CD4-positive, alpha-beta T cell treated with Interleukin-15 for 4 hours (primary cell): ENCODE measurements around the gene LAMC3.
"Not testable (repeated sequence)": the region's sequence is repeated elsewhere in the genome, so short reads cannot be mapped to it uniquely, and the experiment has no call there.

Source experiments
- DNase-seq: peaks from one replicate; pipeline ENCODE4 v3.0.0-alpha.2; 2020; ENCODE audit warnings: low spot score

LAMC3 gene

DNA sequence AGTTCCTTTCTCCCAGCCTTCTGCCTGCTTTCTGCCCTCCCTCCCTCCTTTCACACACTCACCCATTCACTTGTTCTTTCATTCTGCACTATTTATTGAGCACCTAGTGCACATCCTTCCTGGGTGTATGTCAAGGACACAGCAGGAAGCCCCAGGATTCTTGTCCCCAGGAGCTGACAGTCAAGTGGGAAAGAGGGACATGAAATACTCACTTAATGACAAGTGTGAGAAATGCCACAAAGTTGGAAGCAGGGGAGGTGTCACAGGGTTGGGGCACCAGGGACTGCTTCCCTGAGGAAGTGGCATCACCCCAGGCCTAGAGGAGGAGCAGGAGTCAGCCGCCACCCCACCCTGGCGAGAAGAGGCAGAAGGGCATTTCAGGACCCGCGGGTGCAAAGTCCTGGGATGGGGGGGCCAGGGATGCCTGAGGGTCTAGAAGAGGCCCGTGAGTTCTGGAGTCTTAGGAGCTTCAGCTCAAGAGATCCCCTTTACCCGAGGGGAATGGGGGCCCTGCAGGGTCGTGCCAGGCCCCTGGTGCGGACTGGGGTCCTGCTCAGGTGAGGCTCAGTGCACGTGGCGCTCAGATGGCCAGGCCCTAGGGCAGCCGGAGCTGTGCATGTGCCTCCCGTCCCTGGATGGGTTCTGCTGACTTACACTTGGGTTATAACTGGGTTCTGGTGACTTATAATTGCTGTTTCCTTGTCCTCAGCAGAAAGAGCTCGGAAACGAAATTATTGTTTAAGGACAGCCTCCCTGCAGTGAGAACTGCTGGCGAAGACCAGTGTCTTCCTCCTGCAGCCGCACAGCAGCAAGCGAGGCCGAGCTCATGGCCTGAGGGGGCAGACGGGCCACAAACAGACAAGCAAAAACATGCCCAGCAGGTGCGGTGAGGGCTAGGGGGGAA is 16.9 kb upstream of the LAMC3 start:
- no peak for DNase-seq

DNA sequence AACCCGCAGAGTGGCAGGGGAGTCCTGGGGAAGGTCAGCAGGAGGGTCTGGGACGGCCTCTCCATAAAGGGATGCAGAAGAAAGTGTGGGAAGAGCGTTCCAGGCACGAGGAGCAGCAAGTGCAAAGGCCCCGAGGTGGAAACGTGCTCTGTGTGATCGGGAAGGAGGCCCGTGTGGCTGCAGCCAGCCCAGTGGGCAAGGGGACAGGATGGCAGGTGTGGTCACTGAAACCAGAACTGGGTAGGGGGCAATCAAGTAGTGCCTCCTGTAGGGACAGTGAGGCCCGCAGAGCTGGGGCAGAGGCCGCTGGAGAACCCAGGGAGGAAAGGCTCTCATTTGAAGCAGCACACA is 16.3 kb upstream of the LAMC3 start:
- DNase-seq: no peak

DNA sequence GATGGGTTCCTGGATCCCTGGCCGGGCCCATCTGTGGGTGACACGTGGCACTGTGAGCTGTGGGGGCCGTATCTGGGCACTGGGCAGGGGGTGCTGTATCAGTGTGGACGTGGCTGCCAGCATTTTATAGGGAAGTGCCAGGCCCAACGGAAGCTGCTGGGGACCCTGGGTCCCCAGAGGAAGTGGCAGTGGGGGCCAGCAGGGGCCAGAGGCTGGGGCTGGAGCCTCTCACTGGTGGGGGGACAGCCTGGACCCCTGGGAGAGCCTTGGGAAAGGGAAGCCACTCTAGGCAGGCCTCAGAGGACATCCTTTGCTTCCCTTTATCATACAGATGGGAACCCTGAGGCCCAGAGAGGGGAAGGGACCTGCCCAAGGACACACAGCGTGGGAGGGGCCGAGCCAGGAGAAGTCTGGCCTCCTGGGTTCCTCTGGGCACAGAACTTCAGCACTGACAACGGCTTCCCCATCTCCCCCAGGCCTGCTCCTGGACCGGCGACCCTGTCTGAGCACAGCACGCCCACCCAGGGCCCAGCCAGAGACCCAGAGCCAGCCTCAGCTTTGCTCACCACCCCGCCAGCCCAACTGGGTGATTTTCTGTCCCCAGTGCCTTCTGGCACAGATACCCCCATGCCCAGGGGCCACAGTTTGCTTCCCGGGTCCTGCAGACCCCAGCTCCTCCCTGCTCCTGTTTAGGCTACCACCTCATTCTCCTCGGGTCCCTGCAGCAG is 15.5 kb upstream of the LAMC3 start:
- no peak for DNase-seq

DNA sequence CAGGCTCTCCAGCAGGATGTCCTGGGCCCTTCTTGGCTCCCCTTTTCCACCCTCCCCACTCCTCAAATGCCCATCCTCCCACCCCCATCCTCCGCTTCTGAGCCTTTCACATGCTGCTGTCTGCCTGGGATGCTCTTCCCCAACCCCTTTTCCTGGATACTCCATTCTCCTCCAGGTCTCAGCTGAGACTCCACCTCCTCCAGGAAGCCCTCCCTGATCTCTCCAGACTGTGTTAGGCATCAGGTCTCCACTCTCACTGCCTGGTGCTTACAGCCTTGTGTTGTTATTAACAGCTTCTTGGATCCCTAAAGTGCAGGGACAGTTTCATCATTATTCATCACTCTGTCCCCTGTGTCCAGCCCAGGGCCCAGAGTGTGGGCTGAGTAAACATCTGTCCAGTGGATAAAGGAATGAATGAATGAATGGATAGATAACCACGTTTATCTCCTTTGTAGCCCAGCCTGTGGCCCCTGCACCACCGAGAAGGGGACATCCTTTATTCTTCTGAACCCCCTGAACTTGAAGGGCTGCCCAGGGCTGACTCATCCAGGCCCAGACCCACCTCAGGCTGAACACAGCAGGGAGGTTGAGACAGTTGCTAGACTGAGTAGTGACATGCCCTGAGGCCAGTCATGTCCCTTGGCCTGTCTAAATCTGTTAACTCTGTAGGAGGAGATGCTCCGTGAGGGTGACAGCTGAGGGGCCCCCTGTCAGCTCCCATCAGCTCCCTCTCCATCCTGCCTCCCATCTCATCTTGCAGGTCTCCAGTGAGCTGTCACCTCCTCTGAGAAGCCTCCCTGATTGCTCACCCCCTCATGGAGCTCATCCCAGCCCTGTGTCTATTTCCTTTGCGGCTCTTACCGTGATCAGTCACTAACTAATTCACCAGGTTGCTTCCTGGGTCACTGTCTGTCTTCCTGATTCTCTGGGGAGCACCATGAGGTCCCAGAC is 14.6 kb upstream of the LAMC3 start:
- DNase-seq: no peak

DNA sequence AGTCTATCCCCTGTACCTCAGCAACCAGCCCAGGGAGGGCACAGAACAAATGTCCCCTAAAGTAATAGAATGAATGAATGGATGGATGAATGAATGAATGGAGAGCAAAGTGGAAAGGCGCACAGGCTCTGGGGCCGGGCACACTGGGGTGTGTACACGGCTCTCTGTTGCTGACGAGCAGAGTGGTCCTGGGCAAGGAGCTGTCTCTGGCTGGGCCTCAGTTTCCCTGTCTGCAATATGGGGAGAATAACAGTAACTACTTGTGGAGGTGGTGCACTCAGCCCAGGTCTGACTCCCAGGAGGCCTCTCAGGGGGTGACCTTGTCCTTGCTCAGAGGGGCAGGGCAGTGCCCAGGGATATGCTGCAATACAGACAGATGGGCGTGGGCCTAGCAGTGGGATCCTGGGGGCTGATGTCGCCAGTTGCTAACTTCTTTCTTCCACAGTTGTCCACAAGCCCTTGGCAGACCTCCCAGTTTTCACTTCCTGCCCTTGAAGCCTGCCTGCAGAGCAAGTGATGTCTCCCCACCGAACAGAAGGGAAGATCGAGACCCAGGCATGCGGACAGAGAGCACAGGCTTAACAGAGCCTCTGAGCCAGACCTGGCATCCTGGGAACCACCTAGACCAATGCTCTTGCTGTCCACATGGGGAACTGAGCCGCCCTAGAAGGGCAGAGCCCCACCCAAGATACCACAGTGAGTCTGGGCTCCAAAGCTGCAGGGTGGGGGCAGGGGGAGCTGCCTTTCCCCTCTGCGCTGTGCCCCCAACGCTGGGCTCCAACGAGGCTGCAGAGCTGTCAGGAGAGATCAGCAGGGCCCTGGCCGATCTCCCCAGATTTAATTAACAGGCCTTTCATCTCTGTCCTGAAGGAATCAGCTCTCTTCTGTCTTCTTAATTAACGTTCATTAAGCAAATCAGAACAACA is 13.6 kb upstream of the LAMC3 start:
- DNase-seq: no peak

DNA sequence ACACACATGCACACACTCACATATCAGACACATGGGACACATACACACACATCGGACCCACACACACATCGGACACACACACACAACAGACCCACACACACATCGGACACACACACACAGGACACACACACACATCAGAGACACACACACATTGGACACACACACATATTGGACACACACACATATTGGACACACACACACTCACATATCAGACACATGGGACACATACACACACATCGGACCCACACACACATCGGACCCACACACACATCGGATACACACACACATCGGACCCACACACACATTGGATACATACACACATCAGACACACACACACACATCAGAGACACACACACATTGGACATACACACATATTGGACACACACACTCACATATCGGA is 12.8 kb upstream of the LAMC3 start:
- no peak for DNase-seq

DNA sequence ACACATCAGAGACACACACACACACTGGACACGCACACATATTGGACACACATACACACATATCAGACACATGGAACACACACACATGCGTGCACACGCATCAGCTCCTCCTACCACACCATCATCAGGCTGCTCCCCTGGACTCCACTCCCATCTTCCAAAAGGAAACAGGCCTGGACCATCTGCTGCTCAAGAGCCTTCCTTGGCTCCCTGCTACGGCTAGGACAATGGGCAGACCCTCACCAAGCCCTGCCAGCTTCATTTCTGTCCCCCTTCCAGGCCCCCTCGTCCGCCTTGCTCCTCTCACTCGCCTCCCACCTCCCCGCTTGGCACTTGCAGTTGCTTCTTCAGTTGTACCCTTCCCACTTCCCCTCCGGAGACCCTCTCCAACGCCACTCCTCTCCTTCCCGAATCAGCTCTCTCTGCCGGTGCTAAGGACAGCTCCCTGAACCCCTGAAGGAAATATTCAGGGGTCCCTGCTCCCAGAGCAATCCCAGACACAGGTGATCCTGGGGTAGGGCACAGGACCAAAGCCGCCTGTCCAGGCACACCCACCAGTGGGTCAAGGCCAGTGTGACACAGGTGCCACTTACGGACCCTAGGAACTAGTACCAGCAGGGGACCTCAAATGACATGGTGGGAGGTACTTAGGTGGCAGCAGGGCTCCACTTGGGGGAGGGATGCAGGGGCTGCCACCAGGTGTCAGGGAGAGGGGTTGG is 12.1 kb upstream of the LAMC3 start:
- no peak for DNase-seq

DNA sequence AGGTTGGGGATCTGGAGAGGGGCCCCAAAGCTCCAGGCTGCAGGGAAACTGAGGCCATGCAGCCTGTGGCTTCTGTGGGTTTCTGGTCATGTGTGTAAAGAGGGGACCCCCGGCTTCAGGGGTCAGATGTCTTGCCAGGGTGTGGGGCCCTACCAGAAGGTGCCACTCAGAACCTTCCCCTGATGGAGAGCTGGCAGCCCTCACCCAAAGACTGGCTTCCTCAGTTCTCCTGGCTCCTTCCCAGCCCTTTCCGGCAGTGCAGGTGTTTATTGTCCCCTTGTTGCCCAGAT is 11.6 kb upstream of the LAMC3 start:
- no peak for DNase-seq

DNA sequence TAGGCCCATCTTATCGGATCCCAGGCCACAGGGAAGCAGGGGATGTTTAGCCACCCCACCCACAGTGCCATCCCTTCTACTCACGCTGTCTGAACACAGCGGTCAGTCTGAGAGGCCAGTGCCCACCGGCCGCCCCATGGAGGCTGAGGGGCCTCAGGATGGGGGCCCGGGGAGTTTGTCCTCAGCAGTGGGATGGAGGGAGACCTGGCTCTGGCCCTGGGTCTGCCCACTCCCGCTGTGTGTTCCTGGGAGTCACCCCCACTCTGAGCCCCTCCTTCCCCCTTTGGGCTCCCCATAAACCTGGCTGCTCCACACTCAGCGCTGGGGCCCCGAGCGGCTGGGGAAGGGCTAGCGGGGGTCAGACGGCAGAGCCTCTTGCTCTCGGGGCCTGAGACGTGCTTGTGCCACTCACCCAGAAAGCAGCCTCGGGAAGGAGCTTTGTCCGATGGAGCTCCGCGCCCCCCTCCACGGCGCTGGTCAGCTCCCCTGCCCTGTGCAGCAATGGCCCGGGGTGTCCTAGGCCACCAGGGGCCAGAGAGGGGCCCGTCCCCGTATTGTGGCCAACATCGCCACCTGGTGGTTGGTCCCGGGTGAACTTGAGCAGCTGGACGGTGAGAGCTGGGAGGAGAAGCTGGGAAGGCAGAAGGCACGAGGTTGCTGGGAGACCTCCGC is 10.9 kb upstream of the LAMC3 start:
- DNase-seq: no peak

DNA sequence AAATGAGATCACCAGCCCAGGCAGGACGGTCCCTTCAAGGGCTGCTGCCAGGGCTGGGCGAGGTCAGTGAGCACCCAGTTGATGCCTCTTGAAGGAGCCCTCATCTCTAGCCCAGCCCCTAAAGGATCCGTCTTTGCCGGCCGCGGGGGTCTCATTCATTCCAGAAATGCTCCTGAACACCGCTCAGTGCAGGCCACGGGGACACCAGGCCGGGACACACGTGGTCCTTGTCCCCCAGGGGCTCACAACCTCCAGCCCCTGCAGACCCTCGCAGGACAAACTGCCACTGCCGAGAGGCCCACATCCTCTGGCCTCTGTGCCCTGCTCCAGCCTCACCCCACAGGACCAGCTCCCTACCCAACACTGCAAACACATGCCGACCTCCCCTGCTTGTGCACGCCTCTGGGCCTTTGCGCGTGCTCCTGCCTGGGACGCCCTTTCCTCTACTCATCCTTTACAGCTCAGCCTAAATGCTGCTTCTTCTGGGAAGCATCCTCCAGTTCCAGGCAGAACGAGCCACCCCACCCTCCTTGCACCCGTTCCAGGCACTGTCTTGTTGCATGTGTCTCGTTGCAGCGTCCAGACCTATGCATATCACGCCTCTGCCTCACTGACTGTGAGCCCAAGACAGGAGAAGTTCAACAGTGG is 10.3 kb upstream of the LAMC3 start:
- DNase-seq: no peak

DNA sequence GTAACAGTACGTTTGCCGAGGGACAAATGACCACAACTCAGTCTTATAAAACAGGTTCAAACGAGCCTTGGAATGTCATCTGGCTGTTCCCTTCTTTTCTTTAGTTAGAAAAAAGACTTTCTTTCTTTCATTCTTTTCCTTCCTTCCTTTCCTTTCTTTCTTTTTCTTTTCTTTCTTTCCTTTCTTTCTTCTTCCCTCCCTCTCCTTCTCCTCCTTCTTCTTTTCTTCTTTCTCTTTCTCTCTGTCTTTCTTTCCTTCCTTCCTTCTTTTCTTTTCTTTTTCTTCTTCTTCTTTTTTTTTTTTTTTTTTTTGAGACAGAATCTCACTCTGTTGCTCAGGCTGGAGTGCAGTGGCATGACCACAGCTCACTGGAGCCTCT is 9.7 kb upstream of the LAMC3 start:
- no peak for DNase-seq

DNA sequence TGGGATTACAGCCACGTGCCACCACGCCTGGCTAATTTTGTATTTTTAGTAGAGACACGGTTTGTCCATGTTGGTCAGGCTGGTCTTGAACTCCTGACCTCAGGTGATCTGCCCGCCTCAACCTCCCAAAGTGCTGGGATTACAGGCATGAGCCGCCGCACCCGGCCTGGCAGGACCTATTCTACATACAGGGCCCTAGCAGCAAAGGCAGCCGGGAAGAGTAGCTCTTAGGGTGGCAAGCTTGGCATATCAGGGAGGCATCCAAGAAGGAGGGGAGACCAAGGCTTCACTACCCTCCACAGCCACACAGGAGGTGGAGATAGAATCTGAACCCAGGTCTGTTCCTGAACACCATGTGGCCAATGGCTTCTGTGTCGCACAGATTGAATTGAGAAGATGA is 8.4 kb upstream of the LAMC3 start:
- not testable (repeated sequence) for DNase-seq

DNA sequence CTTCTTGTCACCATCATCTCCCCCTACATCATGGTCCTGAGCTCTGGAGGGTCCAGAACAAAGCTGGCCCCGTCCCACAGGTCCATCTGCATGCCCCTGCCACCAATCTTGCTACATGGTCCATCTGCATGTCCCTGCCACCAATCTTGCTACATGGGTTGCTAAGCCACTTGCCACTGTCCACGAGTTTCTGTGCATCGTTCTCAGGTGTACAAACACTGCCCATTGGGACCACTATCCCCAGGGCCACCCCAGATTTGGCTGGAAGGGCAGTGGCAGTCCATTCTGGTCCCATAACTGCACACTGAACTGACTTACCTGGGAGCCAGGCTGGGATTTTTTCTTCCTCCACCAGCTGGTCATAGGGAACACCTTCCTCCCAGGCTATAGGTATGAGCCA is 8.0 kb upstream of the LAMC3 start:
- DNase-seq: no peak

DNA sequence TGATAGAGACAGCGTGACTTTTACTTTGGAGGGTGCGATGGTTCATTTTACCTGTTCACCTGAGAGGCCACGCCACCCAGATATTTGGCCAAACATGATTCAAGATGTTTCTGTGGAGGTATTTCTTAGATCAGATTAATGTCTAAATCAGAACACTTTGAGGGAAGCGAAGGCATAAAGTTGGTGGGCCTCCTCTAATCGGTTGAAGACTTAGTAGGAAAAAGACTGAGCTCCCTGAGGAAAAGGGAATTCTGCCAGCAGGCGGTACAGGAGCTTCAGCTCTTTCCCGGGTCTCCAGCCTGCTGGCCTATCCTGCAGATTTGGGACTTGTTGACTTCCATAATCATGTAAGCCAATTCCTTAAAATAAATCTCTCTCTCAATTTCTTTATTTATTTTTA is 7.0 kb upstream of the LAMC3 start:
- DNase-seq: no peak

DNA sequence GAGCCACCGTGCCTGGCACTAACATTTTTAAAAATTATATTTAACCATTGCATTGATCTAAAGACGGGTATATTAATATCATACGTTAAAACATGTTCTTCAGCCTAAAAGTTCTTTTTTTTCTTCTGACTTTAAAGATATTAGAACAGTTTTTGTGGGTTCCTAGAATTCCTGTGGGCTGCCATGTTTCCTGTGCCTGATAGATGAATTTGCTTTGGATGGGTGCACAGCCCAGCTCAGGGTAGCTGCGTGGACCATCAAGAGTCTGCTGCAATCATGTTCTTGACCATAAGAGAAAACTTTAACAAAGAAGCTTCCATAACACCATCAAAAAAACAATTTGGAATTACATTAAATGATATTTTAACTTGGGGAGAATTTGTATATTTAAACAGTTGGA is 2.4 kb upstream of the LAMC3 start:
- no peak for DNase-seq

DNA sequence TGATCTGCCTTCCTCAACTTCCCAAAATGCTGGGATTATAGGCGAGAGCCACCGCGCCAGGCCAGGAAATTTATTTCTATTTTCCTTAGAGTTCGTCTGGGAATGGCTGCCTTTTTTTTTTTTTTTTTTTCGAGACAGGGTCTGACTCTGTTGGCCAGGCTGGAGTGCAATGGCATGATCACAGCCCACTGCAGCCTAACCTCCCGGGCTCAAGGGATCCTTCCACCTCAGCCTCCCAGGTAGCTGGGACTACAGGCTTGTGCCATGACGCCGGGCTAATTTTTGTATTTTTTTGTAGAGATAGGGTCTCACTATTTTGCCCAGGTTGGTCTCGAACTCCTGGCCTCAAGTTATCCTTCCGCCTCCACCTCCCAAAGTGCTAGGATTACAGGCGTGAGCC is 888 bp upstream of the LAMC3 start:
- no peak for DNase-seq

DNA sequence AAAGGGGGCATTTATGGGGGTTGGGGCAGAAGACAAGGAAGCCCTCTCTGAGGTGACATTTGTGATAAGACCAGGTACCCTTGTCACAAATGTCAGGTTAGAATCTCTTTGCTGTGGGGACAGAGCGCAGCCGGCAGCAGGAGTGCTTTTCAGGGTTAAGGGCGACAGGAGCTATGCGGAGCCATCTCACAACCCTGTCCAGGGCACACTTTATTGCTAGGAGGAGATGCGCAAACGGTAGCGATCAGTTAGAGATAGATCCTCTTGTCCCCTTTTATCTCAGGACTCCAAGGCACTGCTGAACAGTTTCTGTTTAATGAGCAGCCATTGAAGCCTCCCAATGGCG is 438 bp upstream of the LAMC3 start:
- DNase-seq: no peak

DNA sequence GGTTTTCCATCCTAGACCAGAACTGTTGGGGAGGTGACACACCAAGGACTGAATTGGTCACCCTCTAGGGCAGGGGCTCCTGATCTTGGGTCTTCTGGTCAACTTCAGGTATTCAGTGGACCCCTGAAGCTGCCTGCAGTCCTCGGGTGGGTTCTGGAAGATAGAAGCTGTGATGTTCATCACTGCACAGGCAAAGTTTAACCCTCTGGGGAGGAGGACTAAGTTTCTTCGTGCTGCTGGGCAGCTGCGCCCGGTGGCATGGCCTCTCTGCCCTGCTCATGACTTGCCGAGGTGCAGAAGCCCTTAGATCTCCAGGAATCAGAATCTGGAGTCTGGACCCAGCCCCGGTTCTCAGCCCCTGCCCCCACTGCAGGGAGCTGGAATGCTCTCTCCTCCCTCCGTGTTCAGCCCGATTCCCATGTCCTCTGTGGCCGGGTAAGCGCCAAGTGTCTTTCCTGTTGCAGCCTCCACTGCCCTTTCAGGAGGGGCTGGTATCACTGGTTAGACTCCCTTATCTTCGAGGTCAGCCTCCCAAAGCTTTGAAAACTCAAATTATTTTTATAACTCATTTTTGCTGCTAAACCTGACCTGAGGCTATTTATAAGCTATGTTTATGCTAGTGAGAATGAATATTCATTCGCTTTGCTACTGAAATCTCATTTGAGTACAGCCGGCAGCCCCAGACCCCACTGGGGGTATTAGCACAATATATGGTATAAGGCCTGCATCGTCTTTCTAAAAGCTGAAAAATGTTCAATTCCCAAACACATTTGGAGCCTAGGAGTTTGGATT is 1.7 kb downstream of the LAMC3 start:
- DNase-seq: no peak
